Activated CD8-positive, alpha-beta memory T cell treated with anti-CD3 and anti-CD28 coated beads, Interleukin-2, amount 10 ng/mL, durations not matched to agents 7 days and 5 days (primary cell): Measurements from ENCODE around the gene RTRAF. TPM values are rescaled to one million over a fixed set of nuclear protein-coding genes. Genes with fewer than 3 reads are reported as not detected.

Source experiments
- ATAC-seq: fragments of 150-1000 bp; cut with Tn5 transposase; one replicate; pipeline ENCODE4 v1.10.0; 2021; ENCODE audit warnings: moderate library complexity
- CTCF ChIA-PET: fragments of 350-600 bp; sonication (Branson Sonifier 250); formaldehyde crosslinking; loops from one replicate; lab custom pipeline; 2021; ENCODE audit warnings: antibody characterized with exemption; lab: Charles Lee
- DNase-seq: peaks from one replicate; pipeline ENCODE4 v3.0.0-alpha.2; 2020
- H3K27ac Mint-ChIP-seq: one replicate; pipeline ENCODE4 v1.8.0; 2021; ENCODE audit warnings: mild to moderate bottlenecking, mixed read lengths
- H3K27me3 Mint-ChIP-seq: one replicate; pipeline ENCODE4 v1.8.0; 2021; ENCODE audit warnings: mixed read lengths
- H3K36me3 Mint-ChIP-seq: one replicate; pipeline ENCODE4 v1.8.0; 2021; ENCODE audit warnings: mild to moderate bottlenecking, mixed read lengths
- H3K4me1 Mint-ChIP-seq: one replicate; pipeline ENCODE4 v1.8.0; 2021; ENCODE audit warnings: mixed read lengths
- H3K4me3 Mint-ChIP-seq: one replicate; pipeline ENCODE4 v1.8.0; 2021; ENCODE audit warnings: mild to moderate bottlenecking, moderate library complexity, mixed read lengths
- H3K9me3 Mint-ChIP-seq: one replicate; pipeline ENCODE4 v1.8.0; 2022; ENCODE audit warnings: low read depth, mixed read lengths
- total RNA-seq, 2 experiments: library from RNA; stranded (reverse); gene quantifications; one replicate each; pipeline ENCODE4 v1.2.3, GENCODE V29; 2021

The RTRAF gene
- 100 to 1,000 TPM; 147 to 180 TPM for total RNA-seq

GRCh38 chr14:51989293-51990234, at the start of gene RTRAF:
RTRAF (plus strand) TSS chr14:51989546; CDS start chr14:51989640, 94 bp downstream.
- peak within 1 kb of the TSS; percentile 92 for H3K4me3 Mint-ChIP-seq
- CTCF ChIA-PET, result interaction anchor here (0.6 to 1.7 kb wide), 4 partner anchors 9 to 619 kb away, joined by 3 to 7 read pairs (median 4); no protein-coding TSS in a partner anchor
- peak; percentile 95 for DNase-seq
- no peaks in the 10 kb centered on the region for H3K27me3 Mint-ChIP-seq
- peak within 1 kb of the TSS; percentile 92 for H3K27ac Mint-ChIP-seq
- peak; percentile 98 for ATAC-seq
- no peaks in the 10 kb centered on the region for H3K9me3 Mint-ChIP-seq
- peaks cover 17% of the 10 kb centered on the region for H3K36me3 Mint-ChIP-seq
- H3K4me1 Mint-ChIP-seq, result peaks cover 43% of the 10 kb centered on the region

GRCh38 chr14:51939755-51940301, 49.5 kb upstream of the RTRAF start:
- no peaks in the 10 kb centered on the region for H3K27me3 Mint-ChIP-seq
- DNase-seq, result no peak
- no peak for ATAC-seq
- peaks cover 12% of the 10 kb centered on the region for H3K4me1 Mint-ChIP-seq
- peak overlapping the region; percentile 43 for H3K27ac Mint-ChIP-seq
- H3K4me3 Mint-ChIP-seq, result no peak overlapping the region
- H3K9me3 Mint-ChIP-seq, result no peaks in the 10 kb centered on the region
- peaks cover 66% of the 10 kb centered on the region for H3K36me3 Mint-ChIP-seq
- CTCF ChIA-PET, result no interaction called here

GRCh38 chr14:51942971-51943370, 46.4 kb upstream of the RTRAF start:
- DNase-seq (no peak), ATAC-seq (no peak)
- peaks cover 84% of the 10 kb centered on the region for H3K36me3 Mint-ChIP-seq
- peaks cover 5% of the 10 kb centered on the region for H3K9me3 Mint-ChIP-seq
- no peaks in the 10 kb centered on the region for H3K27me3 Mint-ChIP-seq
- no peak overlapping the region for H3K27ac Mint-ChIP-seq
- peaks cover 13% of the 10 kb centered on the region for H3K4me1 Mint-ChIP-seq
- CTCF ChIA-PET, result no interaction called here
- no peak overlapping the region for H3K4me3 Mint-ChIP-seq

DNA sequence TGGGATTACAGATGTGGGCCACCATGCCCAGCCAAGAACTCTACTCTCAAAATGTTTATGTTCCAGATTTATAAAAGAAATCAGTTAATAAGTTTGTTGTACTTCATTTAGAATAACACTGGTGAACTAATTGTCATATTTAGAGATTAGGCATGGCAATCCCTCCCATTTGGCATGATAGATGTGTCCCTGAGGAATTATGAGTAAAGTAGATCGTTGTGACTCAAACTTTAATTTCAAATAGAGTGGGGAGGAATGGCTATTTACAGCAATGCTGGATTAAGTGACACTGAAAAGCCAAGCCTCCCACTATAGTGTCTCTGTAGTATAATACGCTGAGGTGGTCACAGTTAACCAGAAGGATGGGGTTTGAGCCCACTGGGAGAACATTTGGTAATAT, 39.3 kb upstream of the RTRAF start:
- DNase-seq (no peak), ATAC-seq (no peak)
- peaks cover 1% of the 10 kb centered on the region for H3K4me1 Mint-ChIP-seq
- peaks cover 5% of the 10 kb centered on the region for H3K9me3 Mint-ChIP-seq
- no peak overlapping the region for H3K4me3 Mint-ChIP-seq
- no peaks in the 10 kb centered on the region for H3K27me3 Mint-ChIP-seq
- peaks cover 77% of the 10 kb centered on the region for H3K36me3 Mint-ChIP-seq
- CTCF ChIA-PET, result no interaction called here
- H3K27ac Mint-ChIP-seq, result no peak overlapping the region

- ATAC-seq (no peak), DNase-seq (no peak)
- Mint-ChIP-seq H3K4me3 (no peak overlapping the region), H3K4me1 (peaks cover 1% of the 10 kb centered on the region), H3K36me3 (peaks cover 75% of the 10 kb centered on the region), H3K27me3 (no peaks in the 10 kb centered on the region), H3K9me3 (peaks cover 3% of the 10 kb centered on the region), H3K27ac (no peak overlapping the region)
- CTCF ChIA-PET, result interaction anchor here (2.1 kb wide), 1 partner anchor 27 kb away, joined by 6 read pairs; no protein-coding TSS in a partner anchor
Measured at GRCh38 chr14:51951656-51952055, 37.7 kb upstream of the RTRAF start.

GRCh38 chr14:51954031-51954430, 35.3 kb upstream of the RTRAF start:
- DNase-seq (no peak), ATAC-seq (no peak)
- no peaks in the 10 kb centered on the region for H3K27me3 Mint-ChIP-seq
- CTCF ChIA-PET, result interaction anchor here (1.9 kb wide), 1 partner anchor 25 kb away, joined by 7 read pairs; no protein-coding TSS in a partner anchor
- peaks cover 87% of the 10 kb centered on the region for H3K36me3 Mint-ChIP-seq
- no peak overlapping the region for H3K27ac Mint-ChIP-seq
- H3K9me3 Mint-ChIP-seq, result peaks cover 12% of the 10 kb centered on the region
- H3K4me1 Mint-ChIP-seq, result peaks cover 2% of the 10 kb centered on the region
- no peak overlapping the region for H3K4me3 Mint-ChIP-seq

DNA sequence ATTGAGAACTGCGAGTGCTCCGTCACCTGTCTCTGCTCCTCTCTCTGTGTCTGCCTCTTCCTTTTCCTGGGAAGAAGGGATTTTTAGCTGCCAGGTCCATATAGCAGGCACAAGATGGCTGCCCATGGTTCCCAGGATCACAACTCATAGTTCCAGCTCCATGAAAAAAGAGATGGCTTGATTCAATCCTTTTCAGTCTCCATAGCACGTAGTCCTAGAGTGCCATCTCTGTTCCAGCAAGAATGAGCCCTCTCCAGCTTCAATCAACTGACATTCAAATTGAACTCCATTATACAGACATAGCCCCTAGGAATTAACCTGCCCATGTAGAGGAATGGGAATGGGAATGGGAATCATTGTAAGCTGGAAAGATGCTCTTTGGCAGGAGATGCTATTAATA, 34.7 kb upstream of the RTRAF start:
- no peak overlapping the region for H3K4me3 Mint-ChIP-seq
- no peak for ATAC-seq
- peaks cover 91% of the 10 kb centered on the region for H3K36me3 Mint-ChIP-seq
- no peak overlapping the region for H3K27ac Mint-ChIP-seq
- H3K27me3 Mint-ChIP-seq, result no peaks in the 10 kb centered on the region
- no peak for DNase-seq
- peaks cover 14% of the 10 kb centered on the region for H3K9me3 Mint-ChIP-seq
- CTCF ChIA-PET, result interaction anchor here (1.8 to 1.9 kb wide), 2 partner anchors 10 to 24 kb away, joined by 4 to 7 read pairs; no protein-coding TSS in a partner anchor
- peaks cover 2% of the 10 kb centered on the region for H3K4me1 Mint-ChIP-seq

- H3K27me3 Mint-ChIP-seq, result no peaks in the 10 kb centered on the region
- peaks cover 12% of the 10 kb centered on the region for H3K4me1 Mint-ChIP-seq
- ATAC-seq (no peak), DNase-seq (no peak)
- no peak overlapping the region for H3K27ac Mint-ChIP-seq
- H3K9me3 Mint-ChIP-seq, result peaks cover 18% of the 10 kb centered on the region
- H3K4me3 Mint-ChIP-seq, result no peak overlapping the region
- H3K36me3 Mint-ChIP-seq, result peaks cover 85% of the 10 kb centered on the region
- CTCF ChIA-PET, result interaction anchor here (1.9 kb wide), 1 partner anchor 21 kb away, joined by 6 read pairs; no protein-coding TSS in a partner anchor
Measured at GRCh38 chr14:51957950-51958349, 31.4 kb upstream of the RTRAF start.

GRCh38 chr14:51959928-51960327, 29.4 kb upstream of the RTRAF start:
- Mint-ChIP-seq H3K27me3 (no peaks in the 10 kb centered on the region), H3K9me3 (peaks cover 18% of the 10 kb centered on the region), H3K36me3 (peaks cover 73% of the 10 kb centered on the region), H3K4me1 (peaks cover 12% of the 10 kb centered on the region), H3K4me3 (no peak overlapping the region), H3K27ac (no peak overlapping the region)
- DNase-seq (no peak), ATAC-seq (no peak)
- CTCF ChIA-PET, result no interaction called here

- CTCF ChIA-PET, result no interaction called here
- Mint-ChIP-seq H3K9me3 (peaks cover 18% of the 10 kb centered on the region), H3K4me1 (peaks cover 12% of the 10 kb centered on the region), H3K27me3 (no peaks in the 10 kb centered on the region), H3K36me3 (peaks cover 71% of the 10 kb centered on the region), H3K4me3 (no peak overlapping the region), H3K27ac (no peak overlapping the region)
- no peak for DNase-seq
- ATAC-seq, result no peak
Measured at GRCh38 chr14:51960866-51961265, 28.5 kb upstream of the RTRAF start.

DNA sequence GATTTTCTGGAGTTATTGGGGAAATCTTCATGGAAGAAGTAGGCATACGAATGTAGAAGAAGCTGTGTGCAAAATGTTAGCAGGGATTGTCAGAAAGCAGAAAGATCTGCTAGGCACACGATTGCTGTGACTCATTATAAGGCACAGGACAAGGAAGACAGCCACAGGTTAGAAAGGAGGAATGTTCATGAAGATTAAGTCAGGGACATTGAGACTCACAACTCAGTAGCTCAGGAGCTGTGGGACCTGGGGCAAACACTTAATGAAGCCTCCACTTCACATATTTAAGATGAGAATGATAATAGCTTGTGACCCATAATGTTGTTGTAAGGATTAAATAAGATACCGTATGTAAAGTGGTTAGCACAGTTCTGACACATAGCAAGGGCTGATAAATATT, 26.6 kb upstream of the RTRAF start:
- Mint-ChIP-seq H3K9me3 (peaks cover 12% of the 10 kb centered on the region), H3K27me3 (no peaks in the 10 kb centered on the region), H3K4me3 (no peak overlapping the region), H3K27ac (no peak overlapping the region), H3K4me1 (peaks cover 12% of the 10 kb centered on the region), H3K36me3 (peaks cover 61% of the 10 kb centered on the region)
- DNase-seq, result no peak
- CTCF ChIA-PET, result interaction anchor here (1.3 kb wide), 1 partner anchor 16 kb away, joined by 4 read pairs; no protein-coding TSS in a partner anchor
- ATAC-seq, result no peak

- Mint-ChIP-seq H3K4me1 (peaks cover 12% of the 10 kb centered on the region), H3K4me3 (no peak overlapping the region), H3K27me3 (no peaks in the 10 kb centered on the region), H3K36me3 (peaks cover 59% of the 10 kb centered on the region), H3K27ac (no peak overlapping the region), H3K9me3 (peaks cover 11% of the 10 kb centered on the region)
- CTCF ChIA-PET, result interaction anchor here (1.3 kb wide), 1 partner anchor 16 kb away, joined by 4 read pairs; no protein-coding TSS in a partner anchor
- DNase-seq (no peak), ATAC-seq (no peak)
Measured at GRCh38 chr14:51963286-51963685, 26.1 kb upstream of the RTRAF start.

DNA sequence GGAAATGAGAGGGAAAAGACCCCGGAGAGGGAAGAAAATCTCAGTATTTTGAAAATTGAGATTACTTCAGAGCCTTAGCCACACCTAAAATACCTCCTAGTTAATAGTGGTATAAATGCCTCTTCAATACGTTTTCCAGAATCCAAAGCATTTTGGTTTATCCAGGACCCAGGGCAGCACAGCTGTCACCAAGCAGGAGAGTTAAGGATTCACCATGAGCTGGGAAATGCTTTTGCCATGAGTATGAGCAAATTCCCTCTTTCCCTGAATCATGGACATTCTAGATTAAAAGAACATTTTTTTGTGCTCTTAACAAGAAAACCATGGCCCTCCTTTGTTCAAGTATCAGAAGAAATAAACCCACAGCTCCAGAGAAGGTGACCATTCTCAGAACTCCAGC, 21.8 kb upstream of the RTRAF start:
- no peak overlapping the region for H3K27ac Mint-ChIP-seq
- DNase-seq, result no peak
- CTCF ChIA-PET, result interaction anchor here (0.8 kb wide), 1 partner anchor 11 kb away, joined by 4 read pairs; no protein-coding TSS in a partner anchor
- ATAC-seq, result no peak
- no peak overlapping the region for H3K4me3 Mint-ChIP-seq
- no peaks in the 10 kb centered on the region for H3K27me3 Mint-ChIP-seq
- H3K36me3 Mint-ChIP-seq, result peaks cover 39% of the 10 kb centered on the region
- peaks cover 3% of the 10 kb centered on the region for H3K4me1 Mint-ChIP-seq
- H3K9me3 Mint-ChIP-seq, result no peaks in the 10 kb centered on the region
